Natural killer cell (primary cell): ENCODE data around the gene ZFP36L2. TPM values are rescaled to one million over a fixed set of nuclear protein-coding genes. Genes with fewer than 3 reads are reported as not detected.

Source experiments
- ATAC-seq, 3 donors: fragments of 150-1000 bp in 2 of 3; fragments of 200-7000 bp in 1 of 3; cut with Tn5 transposase; 1 replicate in 1 of 3; 2 replicates in 2 of 3; pipeline ENCODE4 v1.10.0; 2021; ENCODE audit warnings: mild to moderate bottlenecking in 2 of 3, moderate library complexity in 2 of 3
- DNase-seq, 2 donors: peaks; one replicate each; pipeline versions ENCODE4 v3.0.0 to v3.0.0-alpha.2; 2013 to 2021; ENCODE audit warnings: mixed read lengths in 1 of 2
- H3K27ac ChIP-seq: one replicate; pipeline ENCODE4 v1.5.1; 2013; ENCODE audit warnings: mild to moderate bottlenecking, low read length
- H3K27me3 ChIP-seq: one replicate; pipeline ENCODE4 v1.6.1; 2013; ENCODE audit warnings: low read length; ENCODE audit not compliant: control insufficient read depth, insufficient read depth
- H3K36me3 ChIP-seq: one replicate; pipeline ENCODE4 v1.6.1; 2013; ENCODE audit warnings: low read length; ENCODE audit not compliant: control insufficient read depth, insufficient read depth
- H3K4me1 ChIP-seq: one replicate; pipeline ENCODE4 v1.6.1; 2013; ENCODE audit warnings: low read length; ENCODE audit not compliant: control insufficient read depth, insufficient read depth
- H3K4me3 ChIP-seq: one replicate; pipeline ENCODE4 v1.5.1; 2013; ENCODE audit warnings: low read length
- H3K9me3 ChIP-seq: one replicate; pipeline ENCODE4 v1.6.1; 2013; ENCODE audit warnings: low read length; ENCODE audit not compliant: control insufficient read depth, insufficient read depth
- H3K27ac Mint-ChIP-seq, 2 donors: one replicate each; pipeline ENCODE4 v1.8.0; 2022; ENCODE audit warnings: mild to moderate bottlenecking in 2 of 2, mixed read lengths in 2 of 2, moderate library complexity in 1 of 2
- H3K27me3 Mint-ChIP-seq, 2 donors: one replicate each; pipeline ENCODE4 v1.8.0; 2022; ENCODE audit warnings: low read depth in 2 of 2, mixed read lengths in 2 of 2
- H3K36me3 Mint-ChIP-seq: one replicate; pipeline ENCODE4 v1.8.0; 2022; ENCODE audit warnings: mixed read lengths
- H3K4me1 Mint-ChIP-seq, 2 donors: one replicate each; pipeline ENCODE4 v1.8.0; 2022; ENCODE audit warnings: mixed read lengths in 2 of 2
- H3K4me3 Mint-ChIP-seq: one replicate; pipeline ENCODE4 v1.8.0; 2022; ENCODE audit warnings: mild to moderate bottlenecking, moderate library complexity, mixed read lengths
- H3K9me3 Mint-ChIP-seq, 2 donors: one replicate each; pipeline ENCODE4 v1.8.0; 2022; ENCODE audit warnings: mixed read lengths in 2 of 2
- WGBS: methylation state at CpG from one replicate; pipeline ENCODE4 v1.1.7; 2013; ENCODE audit warnings: missing lambda C conversion rate; ENCODE audit not compliant: insufficient coverage; 5-methylcytosine and 5-hydroxymethylcytosine counted together
- intact Hi-C: fragments of 100-400 bp; cut with micrococcal nuclease; formaldehyde crosslinking; loops from one replicate; pipeline ENCODE4 v1.14.2; 2022
- total RNA-seq, 4 donors: library from RNA; stranded (reverse); fragments of 120-200 nt in 1 of 4; gene quantifications; one replicate each; pipeline versions ENCODE4 v1.2.3 to v1.2.4, GENCODE V29; 2013 to 2022
- TF ChIP-seq, protein P1 (sequence below): fragments of 200-600 bp; IDR thresholded peaks from one replicate; pipeline ENCODE4 v1.8.0; 2022; ENCODE audit warnings: antibody characterized with exemption

ZFP36L2 gene
- total RNA-seq, 3 donors from 2014 or later (not counting 1 experiment from before 2014, with no cell fraction given), result 376 to 428 (median 418) TPM

DNA sequence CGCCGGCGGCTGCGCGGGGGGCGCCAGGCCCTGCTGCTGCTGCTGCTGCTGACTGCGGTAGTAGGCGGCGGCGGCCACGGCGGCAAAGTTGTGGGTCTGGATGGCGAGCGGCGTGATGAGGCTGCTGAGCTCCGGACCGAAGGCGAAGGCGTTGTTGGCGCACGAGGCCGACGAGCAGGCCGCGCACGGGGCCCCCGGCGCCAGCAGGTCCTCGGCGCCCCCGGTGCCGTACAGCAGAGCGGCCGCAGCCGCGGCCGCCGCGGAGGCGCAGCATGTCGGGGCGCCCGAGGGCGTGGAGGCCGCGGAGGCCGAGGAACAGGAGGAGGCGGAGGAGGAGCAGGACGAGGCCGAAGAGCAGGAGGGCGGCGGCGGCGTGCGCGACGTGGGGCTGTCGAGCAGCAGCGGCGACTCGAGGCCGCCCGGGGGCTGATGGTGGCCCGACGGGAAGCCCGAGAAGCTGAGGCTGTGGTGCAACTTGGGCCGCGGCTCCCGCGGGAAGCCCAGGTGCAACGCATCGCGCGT lies 1.8 kb downstream of the ZFP36L2 start:
- under 1% methylated on average over 74 of the region's 74 CpGs for WGBS
- Histone ChIP-seq H3K4me1 (peaks cover 43% of the 10 kb centered on the region), H3K27ac (peak overlapping the region; percentile 56), H3K27me3 (no peaks in the 10 kb centered on the region), H3K9me3 (no peaks in the 10 kb centered on the region), H3K36me3 (peaks cover 36% of the 10 kb centered on the region), H3K4me3 (peak overlapping the region; percentile 92)
- H3K4me3 Mint-ChIP-seq, result peak overlapping the region; percentile 98
- no peaks in the 10 kb centered on the region for H3K9me3 Mint-ChIP-seq
- intact Hi-C loops, result loop anchor here (5.0 kb wide), 4 partner anchors 203 to 412 kb away; no protein-coding TSS in a partner anchor
- DNase-seq, result peak; percentile 54 to 69
- TF ChIP-seq, protein P1, sequence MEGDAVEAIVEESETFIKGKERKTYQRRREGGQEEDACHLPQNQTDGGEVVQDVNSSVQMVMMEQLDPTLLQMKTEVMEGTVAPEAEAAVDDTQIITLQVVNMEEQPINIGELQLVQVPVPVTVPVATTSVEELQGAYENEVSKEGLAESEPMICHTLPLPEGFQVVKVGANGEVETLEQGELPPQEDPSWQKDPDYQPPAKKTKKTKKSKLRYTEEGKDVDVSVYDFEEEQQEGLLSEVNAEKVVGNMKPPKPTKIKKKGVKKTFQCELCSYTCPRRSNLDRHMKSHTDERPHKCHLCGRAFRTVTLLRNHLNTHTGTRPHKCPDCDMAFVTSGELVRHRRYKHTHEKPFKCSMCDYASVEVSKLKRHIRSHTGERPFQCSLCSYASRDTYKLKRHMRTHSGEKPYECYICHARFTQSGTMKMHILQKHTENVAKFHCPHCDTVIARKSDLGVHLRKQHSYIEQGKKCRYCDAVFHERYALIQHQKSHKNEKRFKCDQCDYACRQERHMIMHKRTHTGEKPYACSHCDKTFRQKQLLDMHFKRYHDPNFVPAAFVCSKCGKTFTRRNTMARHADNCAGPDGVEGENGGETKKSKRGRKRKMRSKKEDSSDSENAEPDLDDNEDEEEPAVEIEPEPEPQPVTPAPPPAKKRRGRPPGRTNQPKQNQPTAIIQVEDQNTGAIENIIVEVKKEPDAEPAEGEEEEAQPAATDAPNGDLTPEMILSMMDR, result no peak
- peaks cover 25% of the 10 kb centered on the region for H3K36me3 Mint-ChIP-seq
- H3K27me3 Mint-ChIP-seq, result no peaks in the 10 kb centered on the region
- peaks cover 61 to 67% of the 10 kb centered on the region in 2 donors for H3K4me1 Mint-ChIP-seq
- H3K27ac Mint-ChIP-seq, result peak overlapping the region; percentile 90 to 99
- ATAC-seq, result no peak

DNA sequence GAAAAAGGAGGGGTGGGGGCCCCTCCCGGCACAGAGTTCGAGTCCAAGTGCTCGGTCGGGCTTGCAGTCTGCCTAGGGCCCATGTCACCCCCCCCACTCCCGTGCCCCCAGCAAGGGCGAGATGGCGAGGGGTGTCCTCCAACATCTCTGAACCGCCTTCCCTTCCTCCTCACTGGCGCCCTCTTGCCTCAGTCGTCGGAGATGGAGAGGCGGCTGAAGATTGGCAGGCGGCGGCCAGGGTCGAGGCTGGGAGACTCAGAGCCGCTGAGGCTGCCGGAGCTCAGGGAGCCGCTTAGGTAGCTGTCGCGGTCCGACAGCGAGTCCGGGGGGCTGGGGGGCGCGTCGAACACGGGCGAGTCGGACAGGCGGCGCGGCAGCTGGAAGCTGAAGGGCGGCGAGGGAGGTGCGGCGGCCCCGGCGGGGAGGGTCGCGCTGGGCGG lies 2.3 kb downstream of the ZFP36L2 start:
- Mint-ChIP-seq H3K9me3 (no peaks in the 10 kb centered on the region), H3K27me3 (peaks cover 0 to 2% of the 10 kb centered on the region in 2 donors), H3K36me3 (peaks cover 20% of the 10 kb centered on the region), H3K4me1 (peaks cover 61 to 67% of the 10 kb centered on the region in 2 donors), H3K27ac (peak overlapping the region; percentile 90 to 99), H3K4me3 (peak overlapping the region; percentile 98)
- H3K36me3 ChIP-seq, result peaks cover 36% of the 10 kb centered on the region
- peaks cover 43% of the 10 kb centered on the region for H3K4me1 ChIP-seq
- no peaks in the 10 kb centered on the region for H3K27me3 ChIP-seq
- DNase-seq (peak; percentile 56 to 84), ATAC-seq (no peak)
- peak overlapping the region; percentile 92 for H3K4me3 ChIP-seq
- under 1% methylated on average over 41 of the region's 41 CpGs for WGBS
- intact Hi-C loops, result no loop called here
- H3K27ac ChIP-seq, result peak overlapping the region; percentile 96
- H3K9me3 ChIP-seq, result no peaks in the 10 kb centered on the region
- TF ChIP-seq, protein P1, result no peak

DNA sequence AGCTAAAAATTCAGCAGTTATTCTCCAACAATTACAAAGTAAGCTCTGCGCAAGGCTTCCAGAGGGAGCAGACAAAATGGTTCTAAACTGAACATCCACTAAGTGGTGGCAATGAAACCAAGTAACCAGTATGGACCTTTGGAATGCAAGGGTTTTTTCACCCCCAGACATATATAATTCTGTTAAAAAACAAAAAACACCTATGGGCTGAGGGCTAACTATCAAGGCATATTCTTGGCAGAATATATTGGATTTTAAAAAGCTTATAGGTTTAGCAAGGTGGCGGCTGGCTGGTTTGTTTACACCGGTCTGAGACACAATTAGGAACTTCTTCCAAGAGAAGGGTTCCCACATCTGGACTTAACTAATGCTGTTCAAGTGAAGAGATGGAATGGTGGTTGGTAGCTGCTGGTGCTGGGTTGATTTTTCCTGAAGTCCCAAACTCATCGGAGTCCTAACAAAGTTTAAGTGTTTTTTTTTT lies 2.8 kb downstream of the ZFP36L2 start:
- H3K36me3 ChIP-seq, result peaks cover 36% of the 10 kb centered on the region
- H3K27me3 ChIP-seq, result no peaks in the 10 kb centered on the region
- TF ChIP-seq, protein P1, result no peak
- ATAC-seq, result no peak
- Mint-ChIP-seq H3K27ac (peak overlapping the region; percentile 90 to 99), H3K4me1 (peaks cover 61 to 67% of the 10 kb centered on the region in 2 donors), H3K27me3 (peaks cover 0 to 4% of the 10 kb centered on the region in 2 donors), H3K4me3 (peak overlapping the region; percentile 98), H3K36me3 (peaks cover 20% of the 10 kb centered on the region), H3K9me3 (no peaks in the 10 kb centered on the region)
- WGBS, result 0% methylated on average over 3 of the region's 4 CpGs
- H3K27ac ChIP-seq, result peak overlapping the region; percentile 96
- peaks cover 43% of the 10 kb centered on the region for H3K4me1 ChIP-seq
- H3K4me3 ChIP-seq, result peak overlapping the region; percentile 92
- intact Hi-C loops, result no loop called here
- H3K9me3 ChIP-seq, result no peaks in the 10 kb centered on the region
- DNase-seq, result peak in 1 of 2 donors; percentile 47
